ENCODE results near the gene FEZF2. TPM values are rescaled to one million over a fixed set of nuclear protein-coding genes. Genes with fewer than 3 reads are reported as not detected.

Gene FEZF2
- total RNA-seq, 1 experiment from 2014 or later = not detected

- Histone ChIP-seq H3K4me3 (ENCODE audit: low read depth, low read length) (no peak overlapping the region), H3K36me3 (ENCODE audit: control insufficient read depth, insufficient read depth, low read length) (no peaks in the 10 kb centered on the region), H3K4me1 (no peaks in the 10 kb centered on the region), H3K9me3 (no peaks in the 10 kb centered on the region), H3K27me3 (replicated peaks; ENCODE audit: control insufficient read depth, insufficient read depth, low read length) (no peaks in the 10 kb centered on the region)
- H3K9me3 Mint-ChIP-seq (ENCODE audit: unreplicated experiment) = no peaks in the 10 kb centered on the region
- no peak for DNase-seq
- TF ChIP-seq CTCF (IDR thresholded peaks at IDR 0.05; ENCODE audit: insufficient read depth in 1 of 2, low read depth in 1 of 2, low read length in 1 of 2, severe bottlenecking in 1 of 2, unreplicated experiment in 1 of 2) = no peak
- CTCF ChIA-PET = no interaction called here
- H3K27ac Mint-ChIP-seq (ENCODE audit: unreplicated experiment) = no peak overlapping the region
- H3K4me3 Mint-ChIP-seq (ENCODE audit: unreplicated experiment) = no peak overlapping the region
- H3K4me1 Mint-ChIP-seq (ENCODE audit: low read depth, unreplicated experiment) = no peaks in the 10 kb centered on the region
- H3K27me3 Mint-ChIP-seq (ENCODE audit: insufficient read depth, unreplicated experiment) = peaks cover 6% of the 10 kb centered on the region
- intact Hi-C loops (cut with micrococcal nuclease; ENCODE audit: unreplicated experiment) = no loop called here
- H3K36me3 Mint-ChIP-seq (ENCODE audit: insufficient read depth, unreplicated experiment) = no peaks in the 10 kb centered on the region
- BruUV-seq (replicated peaks) = no TSS peak
- POLR2A ChIA-PET = no interaction called here
Measured at GRCh38 chr3:62361824-62362223, 11.5 kb downstream of the FEZF2 start.

DNA sequence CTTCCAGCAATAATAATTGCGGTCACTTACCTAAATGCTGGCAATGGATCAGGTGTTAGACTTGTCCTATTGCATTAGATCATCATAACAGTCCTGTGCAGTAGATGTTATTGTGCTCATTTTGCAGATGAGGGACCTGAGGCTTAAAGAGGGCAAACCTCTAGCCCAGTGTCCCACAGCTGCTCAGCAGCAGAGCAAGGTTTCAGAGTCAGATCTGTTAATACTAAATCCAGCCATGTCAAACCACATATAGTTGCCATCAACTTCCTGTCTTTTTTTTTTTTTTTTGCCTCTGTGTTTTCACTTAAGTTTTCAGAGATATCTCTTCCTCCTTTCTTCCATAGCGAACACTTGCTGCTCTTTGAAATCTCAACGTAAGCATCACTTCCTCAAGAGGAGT, 12.1 kb downstream of the FEZF2 start:
- no peak for TF ChIP-seq CTCF (IDR thresholded peaks at IDR 0.05; ENCODE audit: insufficient read depth in 1 of 2, low read depth in 1 of 2, low read length in 1 of 2, severe bottlenecking in 1 of 2, unreplicated experiment in 1 of 2)
- Mint-ChIP-seq H3K27ac (ENCODE audit: unreplicated experiment) (no peak overlapping the region), H3K4me1 (ENCODE audit: low read depth, unreplicated experiment) (no peaks in the 10 kb centered on the region), H3K4me3 (ENCODE audit: unreplicated experiment) (no peak overlapping the region), H3K36me3 (ENCODE audit: insufficient read depth, unreplicated experiment) (no peaks in the 10 kb centered on the region), H3K27me3 (ENCODE audit: insufficient read depth, unreplicated experiment) (peaks cover 3% of the 10 kb centered on the region), H3K9me3 (ENCODE audit: unreplicated experiment) (no peaks in the 10 kb centered on the region)
- H3K36me3 ChIP-seq (ENCODE audit: control insufficient read depth, insufficient read depth, low read length) = no peaks in the 10 kb centered on the region
- POLR2A ChIA-PET = no interaction called here
- H3K27me3 ChIP-seq (replicated peaks; ENCODE audit: control insufficient read depth, insufficient read depth, low read length) = no peaks in the 10 kb centered on the region
- BruUV-seq (replicated peaks) = no TSS peak
- no peak overlapping the region for H3K4me3 ChIP-seq (ENCODE audit: low read depth, low read length)
- no peaks in the 10 kb centered on the region for H3K9me3 ChIP-seq
- intact Hi-C loops (cut with micrococcal nuclease; ENCODE audit: unreplicated experiment) = no loop called here
- CTCF ChIA-PET = no interaction called here
- H3K4me1 ChIP-seq = no peaks in the 10 kb centered on the region
- DNase-seq = no peak

- BruUV-seq (replicated peaks) = no TSS peak
- no peak overlapping the region for H3K27ac Mint-ChIP-seq (ENCODE audit: unreplicated experiment)
- no peaks in the 10 kb centered on the region for H3K9me3 Mint-ChIP-seq (ENCODE audit: unreplicated experiment)
- Histone ChIP-seq H3K4me1 (no peaks in the 10 kb centered on the region), H3K9me3 (no peaks in the 10 kb centered on the region), H3K4me3 (ENCODE audit: low read depth, low read length) (no peak overlapping the region), H3K36me3 (ENCODE audit: control insufficient read depth, insufficient read depth, low read length) (no peaks in the 10 kb centered on the region), H3K27me3 (replicated peaks; ENCODE audit: control insufficient read depth, insufficient read depth, low read length) (no peaks in the 10 kb centered on the region)
- intact Hi-C loops (cut with micrococcal nuclease; ENCODE audit: unreplicated experiment) = no loop called here
- POLR2A ChIA-PET = no interaction called here
- CTCF ChIA-PET = no interaction called here
- H3K27me3 Mint-ChIP-seq (ENCODE audit: insufficient read depth, unreplicated experiment) = peaks cover 3% of the 10 kb centered on the region
- H3K4me1 Mint-ChIP-seq (ENCODE audit: low read depth, unreplicated experiment) = no peaks in the 10 kb centered on the region
- DNase-seq = no peak
- no peak for TF ChIP-seq CTCF (IDR thresholded peaks at IDR 0.05; ENCODE audit: insufficient read depth in 1 of 2, low read depth in 1 of 2, low read length in 1 of 2, severe bottlenecking in 1 of 2, unreplicated experiment in 1 of 2)
- no peak overlapping the region for H3K4me3 Mint-ChIP-seq (ENCODE audit: unreplicated experiment)
- no peaks in the 10 kb centered on the region for H3K36me3 Mint-ChIP-seq (ENCODE audit: insufficient read depth, unreplicated experiment)
Measured at GRCh38 chr3:62359531-62359930, 13.8 kb downstream of the FEZF2 start.

Measured in Caco-2 (cell line).